OCI-LY3 (cell line): ENCODE data around the gene STARD9.
"Not testable (repeated sequence)": the region's sequence is repeated elsewhere in the genome, so short reads cannot be mapped to it uniquely, and the experiment has no call there.

Source experiments
- H2AFZ ChIP-seq: fragments of 200-600, 300-600 bp; shearing (Covaris generic); 2 replicates; pipeline ENCODE4 v1.6.0; 2014; ENCODE audit warnings: antibody characterized with exemption, low read depth, low read length
- H3K27ac ChIP-seq: fragments of 200-600, 300-600 bp; sonication (generic); 2 replicates; pipeline ENCODE4 v1.5.1; 2014; ENCODE audit warnings: mild to moderate bottlenecking, low read length, moderate library complexity, mixed read lengths
- H3K27me3 ChIP-seq: fragments of 200-600, 300-600 bp; sonication (generic); 2 replicates; pipeline ENCODE4 v1.6.1; 2014; ENCODE audit warnings: low read depth, low read length, mixed read lengths
- H3K36me3 ChIP-seq: fragments of 200-600, 300-600 bp; sonication (generic); replicated peaks from 2 replicates; pipeline ENCODE3; 2014; ENCODE audit warnings: low read depth, low read length, mixed read lengths
- H3K4me1 ChIP-seq: fragments of 300-600, 200-600 bp; sonication (generic); 2 replicates; pipeline ENCODE4 v1.6.1; 2014; ENCODE audit warnings: low read length, mixed read lengths
- H3K4me2 ChIP-seq: fragments of 200-600, 300-600 bp; sonication (generic); 2 replicates; pipeline ENCODE4 v1.6.1; 2014; ENCODE audit warnings: low read length, mixed read lengths
- H3K4me3 ChIP-seq: fragments of 300-600, 200-600 bp; sonication (generic); 2 replicates; pipeline ENCODE4 v1.5.1; 2014; ENCODE audit warnings: antibody characterized with exemption, mild to moderate bottlenecking, low read length, moderate library complexity
- H3K79me2 ChIP-seq: fragments of 300-600, 200-600 bp; shearing (Covaris generic); 2 replicates; pipeline ENCODE4 v1.6.1; 2014; ENCODE audit warnings: mild to moderate bottlenecking, low read length, mixed read lengths
- H3K9ac ChIP-seq: fragments of 300-600, 200-600 bp; shearing (Covaris generic); 2 replicates; pipeline ENCODE4 v1.6.0; 2014; ENCODE audit warnings: mild to moderate bottlenecking, low read length, moderate library complexity
- H3K9me3 ChIP-seq: fragments of 200-600, 300-600 bp; shearing (Covaris generic); 2 replicates; pipeline ENCODE4 v1.6.1; 2014; ENCODE audit warnings: low read length, mixed read lengths; ENCODE audit not compliant: insufficient read depth
- H4K20me1 ChIP-seq: fragments of 200-600, 300-600 bp; sonication (generic); 2 replicates; pipeline ENCODE4 v1.6.1; 2016; ENCODE audit warnings: low read length, mixed read lengths; ENCODE audit not compliant: insufficient read depth
- CTCF ChIP-seq: fragments of 200-600, 300-600 bp; sonication (generic); IDR thresholded peaks from 2 replicates; pipeline ENCODE4 v1.5.1; 2014; ENCODE audit warnings: antibody characterized with exemption, low read length, low read depth
- EZH2phosphoT487 ChIP-seq: fragments of 200-600 bp; shearing (Covaris generic); IDR thresholded peaks from 2 replicates; pipeline ENCODE4 v1.6.1; 2018; ENCODE audit warnings: antibody characterized with exemption, mixed run types, low read depth

STARD9 gene

GRCh38 chr15:42674472-42674871 lies 99.1 kb downstream of the STARD9 start:
- no peak for TF ChIP-seq EZH2phosphoT487
- no peak for TF ChIP-seq CTCF
- no peak overlapping the region for H2AFZ ChIP-seq
- no peak overlapping the region for H3K4me3 ChIP-seq
- 0 out of 2 replicates have a peak overlapping the region, but pooled peaks have one; percentile 1 for H3K4me2 ChIP-seq
- no peaks in the 10 kb centered on the region for H4K20me1 ChIP-seq
- no peaks in the 10 kb centered on the region for H3K36me3 ChIP-seq
- H3K27me3 ChIP-seq: no peaks in the 10 kb centered on the region
- H3K4me1 ChIP-seq: peaks cover 10% of the 10 kb centered on the region
- no peak overlapping the region for H3K9ac ChIP-seq
- H3K79me2 ChIP-seq: no peaks in the 10 kb centered on the region
- no peaks in the 10 kb centered on the region for H3K9me3 ChIP-seq
- H3K27ac ChIP-seq: no peak overlapping the region

GRCh38 chr15:42675021-42675420 lies 99.6 kb downstream of the STARD9 start:
- H3K36me3 ChIP-seq: no peaks in the 10 kb centered on the region
- H3K4me3 ChIP-seq: no peak overlapping the region
- no peaks in the 10 kb centered on the region for H3K79me2 ChIP-seq
- no peaks in the 10 kb centered on the region for H3K27me3 ChIP-seq
- no peak overlapping the region for H3K27ac ChIP-seq
- no peaks in the 10 kb centered on the region for H4K20me1 ChIP-seq
- H3K9ac ChIP-seq: no peak overlapping the region
- no peak overlapping the region for H2AFZ ChIP-seq
- no peaks in the 10 kb centered on the region for H3K9me3 ChIP-seq
- H3K4me2 ChIP-seq: no peak overlapping the region
- H3K4me1 ChIP-seq: peaks cover 13% of the 10 kb centered on the region
- no peak for TF ChIP-seq CTCF
- no peak for TF ChIP-seq EZH2phosphoT487

- Histone ChIP-seq H3K9ac (no peak overlapping the region), H3K27ac (no peak overlapping the region), H3K4me3 (no peak overlapping the region), H3K79me2 (no peaks in the 10 kb centered on the region), H2AFZ (no peak overlapping the region), H3K9me3 (no peaks in the 10 kb centered on the region), H4K20me1 (no peaks in the 10 kb centered on the region), H3K36me3 (no peaks in the 10 kb centered on the region), H3K4me1 (peaks cover 9% of the 10 kb centered on the region), H3K27me3 (no peaks in the 10 kb centered on the region), H3K4me2 (no peak overlapping the region)
- TF ChIP-seq EZH2phosphoT487 (no peak), CTCF (no peak)
Measured at GRCh38 chr15:42679285-42680141, 104.1 kb downstream of the STARD9 start.

- H3K27ac ChIP-seq, H3K79me2 ChIP-seq, H3K4me3 ChIP-seq, H3K36me3 ChIP-seq, H3K9me3 ChIP-seq, H3K4me1 ChIP-seq, H4K20me1 ChIP-seq, H3K4me2 ChIP-seq, H3K9ac ChIP-seq, H3K27me3 ChIP-seq, H2AFZ ChIP-seq: not testable (repeated sequence)
Measured at GRCh38 chr15:42680142-42680482, 104.7 kb downstream of the STARD9 start.
